ENCODE data around the gene RABGAP1.
A peak's percentile ranks its signal among the peaks of the same experiment; 100 is the strongest.

The RABGAP1 gene

GRCh38 chr9:122944960-122945888 lies 4.4 kb downstream of the RABGAP1 start:
- no peak for DNase-seq (ENCODE audit: low spot score)

- no peak for DNase-seq (ENCODE audit: low spot score)
These were observed 5.7 kb downstream of the RABGAP1 start for GRCh38 chr9:122946461-122947005.

- DNase-seq (ENCODE audit: low spot score), result no peak
These were observed 7.5 kb downstream of the RABGAP1 start for GRCh38 chr9:122948313-122948712.

GRCh38 chr9:122949696-122950095 lies 8.9 kb downstream of the RABGAP1 start:
- no peak for DNase-seq (ENCODE audit: low spot score)

GRCh38 chr9:122950263-122950662 lies 9.4 kb downstream of the RABGAP1 start:
- DNase-seq (ENCODE audit: low spot score), result no peak

- no peak for DNase-seq (ENCODE audit: low spot score)
These were observed 10.2 kb downstream of the RABGAP1 start for GRCh38 chr9:122951056-122951455.

GRCh38 chr9:122954253-122954691 lies 13.5 kb downstream of the RABGAP1 start:
- DNase-seq (ENCODE audit: low spot score), result no peak

- no peak for DNase-seq (ENCODE audit: low spot score)
These were observed 15.1 kb downstream of the RABGAP1 start for GRCh38 chr9:122955961-122956360.

GRCh38 chr9:122961139-122961538 lies 20.3 kb downstream of the RABGAP1 start:
- no peak for DNase-seq (ENCODE audit: low spot score)

- no peak for DNase-seq (ENCODE audit: low spot score)
These were observed 34.4 kb downstream of the RABGAP1 start for GRCh38 chr9:122975196-122975595.

- DNase-seq (ENCODE audit: low spot score), result no peak
These were observed 37.8 kb downstream of the RABGAP1 start for GRCh38 chr9:122978601-122979000.

GRCh38 chr9:122986010-122986409 lies 45.2 kb downstream of the RABGAP1 start:
- no peak for DNase-seq (ENCODE audit: low spot score)

GRCh38 chr9:122988141-122988540 lies 47.3 kb downstream of the RABGAP1 start:
- DNase-seq (ENCODE audit: low spot score), result no peak

GRCh38 chr9:122988920-122989621 lies 48.3 kb downstream of the RABGAP1 start:
- peak; percentile 19 for DNase-seq (ENCODE audit: low spot score)

- DNase-seq (ENCODE audit: low spot score), result peak; percentile 65
These were observed 50.6 kb downstream of the RABGAP1 start for GRCh38 chr9:122991370-122991830.

- no peak for DNase-seq (ENCODE audit: low spot score)
These were observed 55.8 kb downstream of the RABGAP1 start for GRCh38 chr9:122996586-122996985.

- no peak for DNase-seq (ENCODE audit: low spot score)
These were observed 57.6 kb downstream of the RABGAP1 start for GRCh38 chr9:122998448-122998847.

- no peak for DNase-seq (ENCODE audit: low spot score)
These were observed 59.7 kb downstream of the RABGAP1 start for GRCh38 chr9:123000371-123001068.

- DNase-seq (ENCODE audit: low spot score), result no peak
These were observed 61.9 kb downstream of the RABGAP1 start for GRCh38 chr9:123002754-123003153.

GRCh38 chr9:123003466-123003865 lies 62.6 kb downstream of the RABGAP1 start:
- DNase-seq (ENCODE audit: low spot score), result no peak

GRCh38 chr9:123005964-123006363 lies 65.1 kb downstream of the RABGAP1 start:
- DNase-seq (ENCODE audit: low spot score), result no peak

GRCh38 chr9:123007269-123007668 lies 66.4 kb downstream of the RABGAP1 start:
- no peak for DNase-seq (ENCODE audit: low spot score)
